ENCODE data around the gene CDH24.
A peak's percentile ranks its signal among the peaks of the same experiment; 100 is the strongest.

Gene CDH24

GRCh38 chr14:23076785-23077408, 19.6 kb upstream of the CDH24 start:
- H3K4me3 ChIP-seq (ENCODE audit: low read depth, low read length), result no peak overlapping the region
- TF ChIP-seq, protein P1, sequence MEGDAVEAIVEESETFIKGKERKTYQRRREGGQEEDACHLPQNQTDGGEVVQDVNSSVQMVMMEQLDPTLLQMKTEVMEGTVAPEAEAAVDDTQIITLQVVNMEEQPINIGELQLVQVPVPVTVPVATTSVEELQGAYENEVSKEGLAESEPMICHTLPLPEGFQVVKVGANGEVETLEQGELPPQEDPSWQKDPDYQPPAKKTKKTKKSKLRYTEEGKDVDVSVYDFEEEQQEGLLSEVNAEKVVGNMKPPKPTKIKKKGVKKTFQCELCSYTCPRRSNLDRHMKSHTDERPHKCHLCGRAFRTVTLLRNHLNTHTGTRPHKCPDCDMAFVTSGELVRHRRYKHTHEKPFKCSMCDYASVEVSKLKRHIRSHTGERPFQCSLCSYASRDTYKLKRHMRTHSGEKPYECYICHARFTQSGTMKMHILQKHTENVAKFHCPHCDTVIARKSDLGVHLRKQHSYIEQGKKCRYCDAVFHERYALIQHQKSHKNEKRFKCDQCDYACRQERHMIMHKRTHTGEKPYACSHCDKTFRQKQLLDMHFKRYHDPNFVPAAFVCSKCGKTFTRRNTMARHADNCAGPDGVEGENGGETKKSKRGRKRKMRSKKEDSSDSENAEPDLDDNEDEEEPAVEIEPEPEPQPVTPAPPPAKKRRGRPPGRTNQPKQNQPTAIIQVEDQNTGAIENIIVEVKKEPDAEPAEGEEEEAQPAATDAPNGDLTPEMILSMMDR (IDR thresholded peaks at IDR 0.05; ENCODE audit: low read depth, low read length), result peak; percentile 42; the same call in 1 of the 2 replicates

DNA sequence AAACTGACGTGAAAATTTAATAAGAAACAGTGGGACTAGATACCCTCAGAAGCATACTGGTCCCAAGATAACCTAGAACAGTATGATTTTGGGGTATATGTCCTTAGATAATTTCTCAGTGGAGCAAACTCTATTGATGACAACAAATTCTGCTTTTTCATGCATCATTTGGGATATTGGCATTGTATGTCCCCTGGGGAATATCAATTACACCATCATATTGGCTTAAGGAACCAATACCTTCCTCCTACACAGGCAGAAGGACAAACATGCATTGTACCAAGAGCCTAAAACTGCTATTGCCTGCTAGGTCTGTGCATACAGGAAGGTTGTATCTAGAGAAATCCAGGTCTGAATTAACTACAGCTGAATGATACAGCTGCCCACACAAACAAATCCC, 17.6 kb upstream of the CDH24 start:
- H3K4me3 ChIP-seq (ENCODE audit: low read depth, low read length), result no peak overlapping the region
- TF ChIP-seq, protein P1 (IDR thresholded peaks at IDR 0.05; ENCODE audit: low read depth, low read length), result no peak

DNA sequence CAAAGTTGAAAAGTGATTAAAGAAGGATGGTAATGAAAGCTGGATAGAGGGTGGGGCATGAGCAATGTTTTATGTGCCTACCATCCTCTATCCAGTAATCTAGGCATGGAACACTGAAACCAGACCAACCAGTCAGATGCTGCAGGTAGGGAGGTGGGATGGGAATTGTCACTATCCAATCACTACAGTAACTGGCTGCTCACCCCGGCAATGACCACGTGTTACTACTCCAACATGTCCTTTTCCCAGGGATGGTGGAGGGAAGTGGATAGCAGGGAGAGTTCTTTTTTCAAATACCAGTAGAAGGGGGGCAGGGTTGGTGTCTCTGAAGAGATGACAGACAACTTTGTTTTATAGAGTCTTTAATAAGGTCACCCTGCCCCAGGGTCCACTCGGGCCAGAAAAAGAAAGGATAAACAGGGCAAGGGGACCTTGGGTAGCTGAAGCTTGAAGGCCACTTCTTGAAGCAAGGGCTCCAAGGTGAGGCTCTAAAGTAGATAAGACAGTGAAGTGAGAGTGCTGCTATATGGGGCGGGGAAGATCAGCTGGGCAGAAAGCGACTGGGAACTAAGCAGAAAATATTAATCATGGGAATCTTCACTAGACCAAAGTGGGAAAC, 14.7 kb upstream of the CDH24 start:
- peak overlapping the region; percentile 97 for H3K4me3 ChIP-seq (ENCODE audit: low read depth, low read length)
- TF ChIP-seq, protein P1 (IDR thresholded peaks at IDR 0.05; ENCODE audit: low read depth, low read length), result no peak

DNA sequence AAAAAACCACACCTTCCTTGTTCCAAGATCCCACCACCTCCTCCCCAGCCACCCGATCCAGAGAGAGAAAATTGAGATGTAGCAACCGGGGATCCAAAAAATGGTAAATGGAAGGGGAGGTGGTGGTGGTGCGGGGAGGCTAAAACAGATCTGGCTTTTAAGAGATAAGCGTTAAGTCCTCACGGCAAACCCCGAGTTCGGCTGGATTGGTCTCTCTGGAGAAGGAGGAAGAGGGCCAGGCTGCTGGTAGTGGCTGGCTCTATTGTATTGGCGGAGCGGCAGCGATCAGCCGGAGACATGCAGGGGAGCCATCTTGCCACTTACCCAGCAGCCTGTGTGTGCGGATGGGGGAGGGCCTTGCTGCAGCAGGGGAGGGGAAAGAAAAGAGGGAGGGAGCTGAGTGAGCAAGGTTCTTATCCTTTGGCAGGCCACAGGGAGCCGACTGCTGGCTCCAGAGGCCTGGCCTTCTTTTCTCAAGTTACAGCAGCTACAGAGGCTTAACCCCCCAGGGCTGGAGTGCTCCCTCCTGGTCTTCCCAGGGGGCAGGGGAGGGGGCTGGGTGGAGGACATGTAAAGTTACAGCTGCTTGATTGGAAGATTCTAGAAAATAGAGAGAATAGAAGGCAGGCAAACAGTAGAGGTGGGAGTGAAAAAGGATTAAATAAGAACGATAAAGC, 14.1 kb upstream of the CDH24 start:
- TF ChIP-seq, protein P1 (IDR thresholded peaks at IDR 0.05; ENCODE audit: low read depth, low read length), result no peak
- peak overlapping the region; percentile 97 for H3K4me3 ChIP-seq (ENCODE audit: low read depth, low read length)

DNA sequence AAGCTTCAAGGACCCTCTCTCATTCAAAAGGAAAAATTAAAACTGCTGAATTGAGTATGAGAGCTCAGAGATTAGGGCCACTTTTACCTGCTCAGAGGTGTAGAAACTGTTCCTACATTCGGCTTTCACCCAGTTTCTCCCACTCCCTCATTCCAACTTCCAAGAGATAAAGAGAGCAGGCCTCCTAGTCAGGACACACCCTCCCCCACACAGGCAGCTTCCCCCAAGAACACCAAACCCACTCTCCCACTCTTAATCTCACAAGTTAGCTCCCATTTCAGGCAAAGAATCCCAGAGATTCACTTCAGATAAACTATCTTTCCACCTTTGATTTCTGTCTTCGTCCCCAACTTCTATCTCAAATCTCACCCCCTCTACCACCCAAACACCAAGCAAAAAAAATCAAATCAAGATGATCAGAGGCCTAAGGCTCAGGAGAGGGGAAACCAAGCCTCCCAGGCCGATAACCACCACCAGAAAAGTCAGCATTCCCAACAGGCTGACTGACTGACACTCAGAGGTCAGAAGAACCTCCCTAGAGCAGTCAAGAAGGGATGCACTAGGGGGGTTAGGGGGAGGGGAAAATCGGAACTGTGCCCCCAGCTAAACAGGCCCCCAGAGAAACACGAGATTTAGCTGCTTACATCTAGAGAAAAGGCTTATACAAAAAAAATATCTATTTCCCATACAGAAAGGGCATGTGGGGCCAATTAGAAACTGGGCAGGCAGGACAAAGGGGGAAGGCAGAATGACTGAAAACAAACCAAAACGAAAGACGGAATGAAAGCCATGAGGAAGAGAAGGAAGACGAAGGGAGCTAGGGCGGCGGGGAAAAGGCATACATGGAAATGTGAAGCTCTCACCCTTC, 13.2 kb upstream of the CDH24 start:
- H3K4me3 ChIP-seq (ENCODE audit: low read depth, low read length), result peak overlapping the region; percentile 97
- TF ChIP-seq, protein P1 (IDR thresholded peaks at IDR 0.05; ENCODE audit: low read depth, low read length), result no peak

DNA sequence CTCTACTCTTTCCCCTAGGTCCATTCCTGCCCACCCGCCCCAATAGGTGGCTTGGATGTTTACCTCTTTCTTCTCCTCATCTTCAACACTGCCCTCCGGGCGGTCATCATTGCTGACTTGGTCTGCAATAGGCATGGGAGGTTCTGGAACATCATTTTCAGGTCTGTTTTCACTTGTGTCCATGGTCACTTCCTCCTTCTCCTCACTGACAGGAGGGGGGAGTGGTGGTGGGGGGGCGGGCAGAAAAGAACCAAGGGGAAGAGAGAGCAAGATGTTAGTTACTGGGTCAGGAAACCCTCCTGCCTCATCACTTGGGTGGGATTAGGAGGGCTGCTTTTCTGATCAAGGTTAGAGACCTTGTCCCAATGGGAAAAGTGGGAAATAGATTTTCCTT, 12.1 kb upstream of the CDH24 start:
- TF ChIP-seq, protein P1 (IDR thresholded peaks at IDR 0.05; ENCODE audit: low read depth, low read length), result no peak
- H3K4me3 ChIP-seq (ENCODE audit: low read depth, low read length), result peak overlapping the region; percentile 32; the same call in 1 of the 2 replicates
